H54 (cell line): ENCODE results near the gene CDH23.

Experiments
- DNase-seq: peaks from one replicate; pipeline ENCODE4 v3.0.0; 2011; ENCODE audit warnings: low spot score, mixed read lengths; ENCODE audit not compliant: insufficient read length
- FAIRE-seq: peaks from 3 replicates; lab custom pipeline; 2011; peaks lifted over from hg19 to GRCh38; lab: Jason Lieb, UNC
- POLR2A ChIP-seq: IDR thresholded peaks from 2 replicates; pipeline ENCODE4 v1.6.1; 2011; ENCODE audit warnings: low read depth, mild to moderate bottlenecking, low read length

Gene CDH23

DNA sequence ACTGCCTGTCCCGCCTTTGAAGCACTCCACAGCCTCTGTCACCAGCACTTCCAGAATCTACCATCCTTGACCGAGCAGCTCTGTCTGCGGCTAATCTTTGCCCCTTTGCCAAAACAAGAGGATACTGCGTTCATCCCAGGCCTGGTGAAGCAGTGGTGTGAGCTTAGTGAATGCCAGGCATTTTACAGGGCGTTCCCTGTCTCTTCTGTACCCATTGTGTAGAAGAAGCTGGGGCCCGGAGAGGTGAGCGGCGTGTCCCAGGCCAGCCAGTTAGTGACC is 261.7 kb downstream of the CDH23 start:
- FAIRE-seq = no peak
- no peak for TF ChIP-seq POLR2A
- DNase-seq = no peak

DNA sequence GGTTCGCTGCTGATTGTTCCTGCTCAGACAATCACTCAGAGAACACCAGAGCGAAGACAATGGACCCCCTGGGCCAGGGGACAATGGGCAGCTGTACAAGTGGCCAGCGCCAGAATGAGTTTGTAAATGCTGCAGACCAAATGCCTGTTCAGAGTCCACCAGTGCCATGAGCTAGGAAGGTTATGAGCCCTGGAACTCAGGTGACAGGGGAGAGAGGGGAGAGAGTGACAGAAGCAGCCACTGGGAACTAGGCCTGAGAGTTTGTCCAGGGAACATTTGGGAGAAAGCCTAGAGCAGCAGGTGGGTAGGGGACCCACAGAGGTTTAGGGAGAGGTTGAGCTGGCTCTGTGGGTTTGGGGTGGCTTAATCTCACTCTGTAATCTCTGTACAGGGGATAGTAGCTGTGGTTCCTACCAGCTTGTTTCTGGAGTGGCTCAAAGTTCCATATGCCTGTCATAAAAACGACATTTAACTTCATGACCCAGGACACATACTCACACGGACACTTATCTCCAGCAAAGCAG is 262.5 kb downstream of the CDH23 start:
- FAIRE-seq (no peak), DNase-seq (no peak)
- TF ChIP-seq POLR2A = no peak

DNA sequence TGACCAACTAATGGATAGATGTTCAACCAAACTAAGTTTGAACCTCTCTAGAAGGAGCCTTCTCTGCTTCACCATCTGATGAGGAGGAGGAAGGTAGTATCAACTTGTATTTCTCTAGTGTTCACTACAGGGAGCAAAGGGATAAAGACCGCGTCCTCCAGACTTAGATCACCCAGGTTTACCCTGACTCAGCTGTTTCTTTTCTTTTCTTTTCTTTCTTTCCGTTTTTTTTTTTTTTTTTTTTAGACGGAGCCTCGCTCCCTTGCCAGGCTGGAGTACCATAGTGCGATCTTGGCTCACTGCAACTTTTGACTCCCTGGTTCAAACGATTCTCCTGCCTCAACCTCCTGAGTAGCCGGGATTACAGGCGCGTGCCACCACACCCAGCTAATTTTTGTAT is 263.0 kb downstream of the CDH23 start:
- DNase-seq (no peak), FAIRE-seq (no peak)
- no peak for TF ChIP-seq POLR2A

DNA sequence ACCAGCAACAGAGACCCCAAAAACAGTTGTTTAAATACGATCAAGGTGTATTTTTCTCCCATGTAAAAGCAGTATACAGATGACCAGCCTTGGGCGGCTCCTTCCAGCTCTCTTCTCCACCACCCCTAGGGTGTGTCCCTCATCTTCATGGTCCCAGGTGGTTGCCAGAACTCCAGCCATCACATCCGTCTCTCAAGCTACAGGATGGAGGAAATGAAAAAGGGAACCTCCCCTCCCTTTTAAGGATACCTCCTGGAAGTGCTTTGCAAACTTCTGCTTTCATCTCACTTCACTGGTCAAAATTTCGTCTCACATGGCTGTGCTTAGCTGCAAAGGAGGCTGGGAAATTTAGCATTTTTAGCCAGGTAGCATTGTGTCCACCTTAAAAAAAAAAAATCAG is 263.6 kb downstream of the CDH23 start:
- no peak for TF ChIP-seq POLR2A
- DNase-seq (no peak), FAIRE-seq (no peak)

DNA sequence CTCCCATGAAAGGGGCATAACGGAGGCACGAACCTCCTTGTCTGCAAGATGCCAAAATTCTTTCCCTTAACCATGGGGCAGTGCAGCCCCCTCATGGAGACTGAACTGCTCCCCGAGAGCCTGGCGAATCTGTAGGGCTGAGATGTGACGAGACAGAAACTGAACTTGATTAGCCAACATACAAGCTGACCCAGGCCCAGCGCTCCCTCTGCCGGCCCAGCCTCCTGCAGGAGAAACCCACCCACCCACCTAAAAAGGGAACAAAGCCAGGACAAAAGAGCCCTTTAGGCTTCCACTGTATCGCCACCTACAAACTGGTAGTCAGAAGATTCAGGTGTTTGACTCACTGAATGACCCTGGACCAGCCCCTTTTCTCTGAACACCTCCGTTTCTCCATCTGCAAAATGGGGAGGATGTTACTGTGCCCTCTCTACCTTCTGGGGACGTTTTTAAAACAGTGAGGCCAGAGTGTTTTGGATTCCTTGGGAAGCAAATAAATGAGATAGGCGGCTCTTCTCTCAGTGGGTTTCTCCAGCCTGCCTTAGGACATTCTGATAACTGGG is 264.4 kb downstream of the CDH23 start:
- no peak for DNase-seq
- FAIRE-seq = no peak
- no peak for TF ChIP-seq POLR2A

DNA sequence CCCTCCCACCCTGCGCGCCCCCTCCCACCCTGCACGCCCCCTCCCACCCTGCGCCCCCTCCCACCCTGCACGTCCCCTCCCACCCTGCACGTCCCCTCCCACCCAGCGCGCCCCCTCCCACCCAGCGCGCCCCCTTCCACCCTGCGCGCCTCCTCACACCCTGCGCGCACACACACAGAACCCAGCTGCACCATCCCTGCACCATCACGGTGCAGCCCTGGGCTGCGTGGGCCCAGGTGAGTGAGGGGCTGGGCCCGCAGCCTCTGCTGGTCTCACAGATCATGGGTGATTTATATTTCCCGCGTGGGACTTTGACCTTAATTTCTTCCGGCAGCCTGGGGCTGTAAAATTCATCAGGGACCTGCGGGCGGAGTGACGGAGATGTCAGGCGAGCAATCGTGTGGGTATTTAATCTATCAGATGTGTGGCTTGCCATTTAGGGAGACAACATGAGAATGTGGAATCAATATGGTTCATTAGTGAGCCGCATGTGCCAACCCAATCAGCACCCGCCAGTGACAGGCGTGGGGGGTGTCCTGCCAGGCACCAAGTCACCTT is 265.1 kb downstream of the CDH23 start:
- DNase-seq (no peak), FAIRE-seq (no peak)
- TF ChIP-seq POLR2A = no peak

DNA sequence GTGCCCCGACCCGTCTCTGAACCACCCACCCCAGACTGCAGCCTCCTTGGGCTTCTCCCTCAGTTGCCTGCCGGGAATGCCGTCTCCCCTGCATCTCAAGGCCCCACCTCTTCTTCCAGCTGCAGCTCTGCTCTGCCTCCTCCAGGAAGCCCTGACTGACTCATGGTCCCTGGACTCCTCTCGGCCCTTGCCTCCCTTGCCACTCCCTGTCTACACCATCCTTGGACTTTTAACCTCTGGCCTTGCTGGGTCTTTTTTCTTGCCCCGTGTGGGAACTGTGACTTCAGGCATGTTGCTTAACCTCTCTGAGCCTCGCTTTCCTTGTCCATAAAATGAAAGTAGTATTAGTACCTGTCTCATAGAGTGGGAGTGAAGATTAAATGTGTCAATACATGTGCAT is 266.6 kb downstream of the CDH23 start:
- no peak for TF ChIP-seq POLR2A
- FAIRE-seq (no peak), DNase-seq (peak; percentile 60)

DNA sequence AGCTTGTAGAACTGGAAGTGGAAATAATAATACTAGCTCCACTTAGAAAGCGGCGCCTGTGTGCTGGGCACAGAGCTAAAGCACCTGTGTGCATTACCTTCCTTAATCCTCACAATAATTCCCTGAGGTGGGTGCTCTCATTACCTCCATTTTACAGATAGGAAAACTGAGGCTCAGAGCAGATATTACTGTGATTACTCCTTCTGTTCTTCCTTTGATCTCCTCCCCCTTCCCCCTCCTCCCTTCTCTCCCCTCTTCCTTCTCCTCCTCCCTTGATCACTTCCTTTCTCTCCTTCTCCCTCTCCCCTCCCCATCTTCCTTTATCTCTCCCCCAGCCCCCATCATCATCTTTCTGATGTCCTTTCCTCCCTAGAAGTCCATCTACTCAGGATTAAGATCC is 267.9 kb downstream of the CDH23 start:
- FAIRE-seq (no peak), DNase-seq (no peak)
- no peak for TF ChIP-seq POLR2A

DNA sequence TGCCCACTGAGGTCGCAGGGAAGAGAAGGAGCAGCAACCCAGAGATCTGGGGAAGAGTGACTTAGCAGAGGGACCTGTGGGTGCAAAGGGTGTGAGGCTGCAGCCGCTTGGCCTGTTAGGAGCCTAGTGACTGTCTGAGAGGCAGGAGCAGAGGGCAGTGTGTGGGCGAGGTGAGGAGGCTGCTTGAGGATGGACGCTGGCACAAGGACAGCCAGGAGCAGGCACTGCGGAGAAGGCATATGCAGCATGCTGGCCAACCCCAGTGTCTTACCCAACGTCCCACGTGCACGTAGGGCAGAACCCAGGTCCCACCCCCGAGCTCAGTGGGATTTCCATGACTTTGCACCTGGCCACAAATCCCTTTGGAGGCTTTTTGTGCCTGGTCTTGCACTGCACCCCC is 268.7 kb downstream of the CDH23 start:
- no peak for FAIRE-seq
- no peak for TF ChIP-seq POLR2A
- no peak for DNase-seq

DNA sequence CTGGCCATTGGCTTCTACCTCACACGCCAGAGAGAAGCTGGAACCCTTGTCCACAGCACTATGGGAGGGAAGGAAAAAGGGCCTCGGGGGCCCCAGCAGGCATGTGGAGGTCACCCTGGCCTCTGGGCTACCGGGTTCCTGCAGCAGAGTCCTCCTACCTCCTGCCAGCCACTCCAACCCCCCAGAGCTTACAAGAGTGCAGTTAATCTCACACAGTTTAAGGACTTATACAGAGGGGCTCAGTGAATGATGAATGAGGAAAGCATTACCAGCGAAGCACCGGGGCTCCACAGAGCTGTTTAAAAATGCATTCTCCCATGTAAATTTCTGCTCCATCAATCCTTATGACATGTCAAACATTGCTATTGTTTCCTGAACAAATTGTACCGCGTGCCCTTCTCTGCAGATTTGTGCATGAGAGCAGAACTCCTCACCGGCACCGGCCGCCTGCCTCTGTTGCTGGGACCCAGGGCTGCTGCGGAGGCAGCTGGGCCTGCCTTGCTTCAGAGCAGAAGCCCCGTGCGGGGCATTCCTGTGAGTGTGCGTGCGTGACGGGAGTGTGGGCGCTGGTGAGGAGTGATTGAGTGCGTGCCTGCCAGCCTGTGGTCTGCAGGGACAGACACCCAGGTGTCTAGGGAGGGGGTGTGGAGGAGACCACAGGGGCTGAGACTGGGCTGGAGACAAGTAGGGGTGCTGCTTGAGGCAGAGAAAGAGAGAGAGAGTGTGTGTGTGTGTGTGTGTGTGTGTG is 270.1 kb downstream of the CDH23 start:
- TF ChIP-seq POLR2A = no peak

DNA sequence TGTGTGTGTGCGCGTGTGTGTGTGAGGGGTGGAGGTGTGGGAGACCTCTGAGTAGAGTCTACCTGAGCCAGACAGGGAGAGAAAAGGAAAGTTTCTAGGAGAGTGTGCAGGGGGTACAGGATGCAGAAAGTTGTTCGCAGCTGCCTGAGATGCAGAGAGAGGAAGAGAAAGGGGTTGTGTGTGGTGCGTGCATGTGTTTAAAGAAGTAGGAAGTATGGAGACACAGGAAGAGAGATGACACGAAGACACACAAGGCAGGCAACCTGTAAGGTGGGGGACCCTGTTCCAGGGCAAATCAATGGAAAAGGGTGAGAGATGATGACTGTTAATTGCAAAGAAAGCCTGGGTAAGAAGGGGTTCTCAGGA is 270.6 kb downstream of the CDH23 start:
- no peak for DNase-seq
- TF ChIP-seq POLR2A = no peak
- FAIRE-seq = no peak

More for the DNA sequence above, 270.1 kb downstream of the CDH23 start:
- no peak for DNase-seq
- FAIRE-seq = no peak

DNA sequence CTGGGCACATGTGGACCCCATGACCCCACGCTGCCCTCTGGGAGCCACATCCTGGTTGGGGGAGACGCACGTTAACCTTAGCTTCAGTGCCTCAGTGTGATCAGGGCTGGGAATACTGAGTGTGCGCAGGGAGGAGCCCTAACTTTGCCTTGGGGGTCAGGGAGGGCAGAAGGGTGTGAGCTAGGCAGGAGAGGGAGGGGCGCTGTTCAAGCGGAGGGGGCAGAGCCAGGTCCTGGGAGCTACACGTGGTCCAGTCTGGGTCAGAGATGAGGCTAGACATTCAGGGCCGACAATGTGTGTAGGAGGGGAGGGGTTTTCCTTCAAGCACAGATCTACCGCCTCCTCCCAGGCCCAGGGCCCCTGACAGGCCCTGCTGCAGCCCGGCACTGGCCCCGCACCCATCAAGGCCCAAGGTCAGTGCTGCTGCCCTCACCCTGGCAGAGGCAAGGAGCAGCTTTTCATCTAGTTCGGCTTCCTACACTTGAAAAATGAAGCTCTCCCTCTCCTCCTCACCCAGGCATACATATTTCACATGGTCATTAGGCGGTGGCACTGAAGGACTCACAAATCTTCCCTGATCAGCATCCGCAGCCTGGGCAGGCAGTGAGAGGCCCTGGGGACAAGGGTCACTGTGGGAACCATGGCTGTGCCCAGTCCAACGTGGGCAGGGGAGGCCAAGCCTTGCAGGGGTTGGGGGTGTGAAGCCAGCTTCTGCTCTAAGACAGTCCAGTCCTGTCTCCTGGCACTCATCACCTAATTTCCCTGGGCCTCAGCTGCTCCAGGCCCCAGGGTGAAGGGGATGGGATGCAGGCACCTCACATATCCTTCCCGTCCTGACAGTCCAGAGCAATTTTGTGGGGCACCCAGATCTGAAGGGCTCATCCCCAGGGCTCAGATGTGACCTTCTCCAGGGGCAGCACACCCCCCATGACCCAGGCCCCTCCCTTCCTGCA is 275.6 kb downstream of the CDH23 start:
- FAIRE-seq = no peak
- no peak for TF ChIP-seq POLR2A

DNA sequence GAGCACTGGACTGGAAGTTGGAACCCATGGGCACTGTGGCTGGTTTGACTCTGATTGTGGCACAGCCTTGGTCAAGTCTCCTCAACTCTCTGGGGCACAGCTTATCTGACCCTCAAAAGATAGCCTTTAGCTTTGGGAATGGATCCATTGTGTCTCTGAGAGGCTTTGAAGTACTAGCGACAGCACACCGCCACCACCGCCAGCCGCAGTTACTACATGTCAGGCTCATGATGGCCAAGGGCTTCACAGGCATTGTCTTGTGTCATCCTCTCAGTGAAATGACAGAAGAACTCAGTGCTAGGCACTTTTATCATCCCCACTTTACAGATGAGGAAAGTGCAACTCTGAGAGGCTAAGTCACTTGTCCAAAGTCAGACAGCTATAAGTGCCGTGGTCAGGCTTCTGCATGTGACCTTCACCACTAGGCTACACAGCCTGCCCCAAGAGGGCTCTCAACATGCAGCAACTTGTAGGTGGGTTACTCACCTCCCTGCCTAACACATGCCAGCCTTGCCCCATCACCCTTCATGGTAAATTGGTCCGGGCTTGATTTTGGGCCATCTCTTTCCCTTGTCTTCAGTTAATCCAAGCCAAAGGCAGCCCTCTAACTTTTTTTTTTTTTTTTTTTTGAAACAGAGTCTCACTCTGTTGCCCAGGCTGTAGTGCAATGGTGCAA is 278.7 kb downstream of the CDH23 start:
- FAIRE-seq (no peak), DNase-seq (no peak)

More for the DNA sequence above, 275.6 kb downstream of the CDH23 start:
- no peak for DNase-seq

More for the DNA sequence above, 278.7 kb downstream of the CDH23 start:
- TF ChIP-seq POLR2A = no peak
